ENCODE data around the gene HPS4.
"Not testable (repeated sequence)": the region's sequence is repeated elsewhere in the genome, so short reads cannot be mapped to it uniquely, and the experiment has no call there.

Gene HPS4

DNA sequence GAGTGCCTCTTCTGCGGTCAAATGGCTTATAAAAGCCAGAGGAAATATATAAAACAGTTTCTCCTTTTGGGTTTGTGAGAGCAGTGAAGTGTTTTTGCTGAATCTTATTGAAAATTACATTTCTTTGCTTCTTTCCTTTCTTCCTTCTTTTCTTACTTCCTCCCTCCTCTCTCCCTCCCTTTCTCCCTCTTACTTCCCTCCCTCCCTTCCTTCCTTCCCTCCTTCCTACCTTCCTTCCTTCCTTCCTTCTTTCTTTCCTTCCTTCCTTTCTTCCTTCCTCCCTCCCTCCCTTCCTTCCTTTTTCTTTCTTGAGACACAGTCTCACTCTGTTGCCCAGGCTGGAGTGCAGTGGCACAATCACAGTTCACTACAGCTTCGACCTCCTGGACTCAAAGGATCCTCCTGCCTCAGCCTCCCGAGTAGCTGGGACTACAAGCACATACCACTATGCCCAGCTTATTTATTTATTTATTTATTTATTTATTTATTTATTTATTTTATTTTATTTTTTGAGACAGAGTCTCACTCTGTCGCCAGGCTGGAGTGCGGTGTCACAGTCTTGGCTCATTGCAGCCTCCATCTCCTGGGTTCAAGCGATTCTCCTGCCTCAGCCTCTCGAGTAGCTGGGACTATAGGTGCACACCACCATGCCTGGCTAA is 74.9 kb downstream of the HPS4 start:
- ATAC-seq, result not testable (repeated sequence)

- no peak for ATAC-seq
These were observed 77.5 kb downstream of the HPS4 start for GRCh38 chr22:26406118-26406517.

DNA sequence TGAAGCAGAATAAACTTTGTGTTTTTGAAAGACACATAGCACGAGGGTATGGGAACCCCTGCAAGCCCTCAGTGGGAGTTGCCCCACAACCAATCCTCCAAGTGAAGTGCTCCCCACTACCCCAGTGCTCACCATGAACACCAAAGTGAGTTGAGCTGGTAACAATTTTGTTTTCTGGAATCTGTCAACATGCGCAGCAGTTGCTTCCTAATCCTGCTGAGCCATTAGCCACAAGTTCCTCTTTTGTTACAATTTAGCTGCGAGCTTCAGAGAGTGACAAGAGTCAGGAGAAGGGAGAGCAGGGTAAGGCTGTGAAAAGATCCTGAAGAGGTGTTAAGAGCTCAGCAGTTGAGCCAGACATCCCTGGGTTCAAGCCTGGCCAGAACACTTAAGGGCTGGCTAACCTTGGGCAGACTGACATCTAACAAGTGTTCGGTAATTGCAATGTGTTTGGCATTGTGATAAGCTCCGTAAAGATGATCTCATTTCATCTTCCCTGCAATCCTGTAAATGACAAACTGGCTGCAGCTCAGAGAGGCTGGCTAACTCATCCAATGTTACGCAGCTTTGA is 78.6 kb downstream of the HPS4 start:
- no peak for ATAC-seq

DNA sequence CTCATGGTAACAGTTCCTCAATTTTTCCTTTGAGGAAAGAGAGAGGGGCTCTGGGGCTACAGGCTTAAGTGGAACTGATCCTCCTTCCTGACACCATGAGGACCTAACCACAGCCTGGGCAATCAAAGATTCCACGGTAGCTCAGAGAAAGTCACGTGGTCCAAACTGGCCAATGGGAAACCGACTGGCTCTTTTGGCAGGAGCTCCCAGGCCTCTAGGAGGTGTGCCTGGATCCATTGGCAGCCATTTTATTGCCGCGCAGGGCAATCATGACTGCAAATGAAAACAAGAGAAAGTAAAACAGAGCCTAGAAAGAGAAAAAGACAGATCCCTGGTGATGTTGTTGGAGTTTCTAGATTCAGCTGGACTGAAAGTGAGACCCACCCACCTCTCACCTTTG is 81.9 kb downstream of the HPS4 start:
- ATAC-seq, result no peak
